GM12865 (cell line): Measurements from ENCODE around the gene DDB1.

Experiments used
- DNase-seq: peaks from one replicate; pipeline ENCODE4 v3.0.0; 2010; ENCODE audit warnings: low read depth
- H3K4me3 ChIP-seq: 2 replicates; pipeline ENCODE4 v1.5.1; 2011; ENCODE audit warnings: mild to moderate bottlenecking, low read depth, low read length, control low read depth
- TF ChIP-seq, protein P1 (sequence below): IDR thresholded peaks from 2 replicates; pipeline ENCODE4 v1.5.1; 2011; ENCODE audit warnings: low read length, control low read depth, low read depth, inconsistent platforms; ENCODE audit not compliant: insufficient read depth; ENCODE audit errors: missing control alignments

The DDB1 gene

DNA sequence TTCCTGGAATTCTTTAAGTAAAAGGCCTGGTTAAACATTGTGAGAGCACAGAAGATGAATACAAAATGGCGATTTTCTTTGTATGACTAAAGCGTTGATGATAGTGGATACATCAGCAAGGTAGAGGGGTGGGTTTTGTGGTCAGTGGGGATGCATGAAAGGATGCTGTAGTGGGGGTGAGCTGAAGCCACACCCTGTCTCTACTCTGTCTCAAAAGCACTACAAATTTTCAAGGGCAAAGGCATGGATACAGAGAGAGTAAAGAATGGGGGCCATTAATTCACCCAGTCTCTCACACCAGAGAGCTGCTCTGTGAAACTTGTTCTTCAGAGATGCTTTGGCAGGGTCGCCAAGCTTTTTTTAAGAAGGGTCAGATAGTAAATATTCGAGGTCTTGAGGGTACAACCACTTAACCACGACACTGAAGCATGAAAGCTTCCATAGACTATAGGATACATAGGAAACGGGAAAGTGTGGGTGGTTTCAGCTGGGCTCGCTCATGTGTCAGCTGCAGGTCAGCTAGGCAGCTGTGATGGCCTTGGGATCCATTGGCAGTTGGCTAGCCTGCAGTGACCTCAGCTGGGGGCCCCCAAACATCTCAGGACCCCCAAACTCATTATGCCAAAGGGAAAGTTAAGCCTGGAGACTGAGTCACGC is 37.6 kb upstream of the DDB1 start:
- DNase-seq, result no peak
- TF ChIP-seq, protein P1, sequence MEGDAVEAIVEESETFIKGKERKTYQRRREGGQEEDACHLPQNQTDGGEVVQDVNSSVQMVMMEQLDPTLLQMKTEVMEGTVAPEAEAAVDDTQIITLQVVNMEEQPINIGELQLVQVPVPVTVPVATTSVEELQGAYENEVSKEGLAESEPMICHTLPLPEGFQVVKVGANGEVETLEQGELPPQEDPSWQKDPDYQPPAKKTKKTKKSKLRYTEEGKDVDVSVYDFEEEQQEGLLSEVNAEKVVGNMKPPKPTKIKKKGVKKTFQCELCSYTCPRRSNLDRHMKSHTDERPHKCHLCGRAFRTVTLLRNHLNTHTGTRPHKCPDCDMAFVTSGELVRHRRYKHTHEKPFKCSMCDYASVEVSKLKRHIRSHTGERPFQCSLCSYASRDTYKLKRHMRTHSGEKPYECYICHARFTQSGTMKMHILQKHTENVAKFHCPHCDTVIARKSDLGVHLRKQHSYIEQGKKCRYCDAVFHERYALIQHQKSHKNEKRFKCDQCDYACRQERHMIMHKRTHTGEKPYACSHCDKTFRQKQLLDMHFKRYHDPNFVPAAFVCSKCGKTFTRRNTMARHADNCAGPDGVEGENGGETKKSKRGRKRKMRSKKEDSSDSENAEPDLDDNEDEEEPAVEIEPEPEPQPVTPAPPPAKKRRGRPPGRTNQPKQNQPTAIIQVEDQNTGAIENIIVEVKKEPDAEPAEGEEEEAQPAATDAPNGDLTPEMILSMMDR, result no peak
- no peak overlapping the region for H3K4me3 ChIP-seq

DNA sequence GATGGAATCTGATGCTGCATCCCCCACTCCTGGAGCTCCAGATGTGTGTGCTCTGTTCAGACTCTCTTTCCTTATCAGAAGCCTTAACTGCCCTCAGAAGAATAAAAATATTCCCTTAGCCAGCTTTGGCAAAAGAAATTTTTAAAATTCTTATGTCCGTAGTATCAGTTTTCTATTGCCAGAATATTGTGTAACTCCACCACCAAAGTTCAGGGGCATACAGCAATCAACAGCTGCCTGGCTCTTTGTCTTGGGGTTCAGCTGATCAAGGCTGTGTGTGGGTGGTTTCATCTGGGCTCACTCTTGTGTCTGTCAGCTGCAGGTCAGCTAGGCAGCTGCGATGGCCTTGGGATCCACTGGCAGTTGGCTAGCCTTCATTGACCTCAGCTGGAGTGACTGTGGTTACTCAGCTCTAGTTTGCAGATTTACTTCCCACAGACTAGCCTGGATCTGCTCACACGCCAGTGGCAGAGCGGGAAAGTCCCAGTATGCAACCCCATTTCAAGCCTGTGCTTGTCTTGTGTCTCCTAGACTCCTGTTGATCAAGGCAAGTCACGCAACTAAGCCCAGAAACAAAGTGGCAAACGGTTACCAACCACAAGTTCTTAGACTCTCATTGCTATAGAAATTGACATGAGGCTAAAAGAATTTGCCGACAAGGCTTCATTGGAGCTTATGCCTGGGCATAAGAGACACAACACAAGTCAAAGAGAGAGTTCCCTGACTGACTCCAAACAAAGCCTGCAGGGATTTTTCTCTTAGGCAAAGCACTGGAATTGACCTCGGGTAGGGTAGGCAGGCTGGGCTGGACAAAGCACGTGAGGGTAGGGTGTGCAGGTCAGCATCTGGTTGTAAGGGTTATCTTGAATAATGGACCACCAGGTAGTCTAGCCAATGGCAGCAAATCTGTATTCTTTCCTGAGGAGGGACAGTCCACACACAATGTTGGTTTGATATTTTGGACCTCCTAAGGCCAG is 36.8 kb upstream of the DDB1 start:
- DNase-seq, result peak; percentile 74
- TF ChIP-seq, protein P1, result no peak
- no peak overlapping the region for H3K4me3 ChIP-seq

DNA sequence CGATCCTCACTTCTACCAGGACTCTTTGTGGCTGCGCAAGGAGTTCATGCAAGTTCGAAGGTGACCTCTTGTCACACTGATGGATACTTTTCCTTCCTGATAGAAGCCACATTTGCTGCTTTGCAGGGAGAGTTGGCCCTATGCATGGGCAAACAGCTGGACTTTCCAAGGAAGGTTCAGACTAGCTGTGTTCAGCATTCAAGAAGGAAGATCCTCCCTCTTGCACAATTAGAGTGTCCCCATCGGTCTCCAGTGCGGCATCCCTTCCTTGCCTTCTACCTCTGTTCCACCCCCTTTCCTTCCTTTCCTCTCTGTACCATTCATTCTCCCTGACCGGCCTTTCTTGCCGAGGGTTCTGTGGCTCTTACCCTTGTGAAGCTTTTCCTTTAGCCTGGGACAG is 35.7 kb upstream of the DDB1 start:
- no peak overlapping the region for H3K4me3 ChIP-seq
- TF ChIP-seq, protein P1, result no peak
- no peak for DNase-seq

DNA sequence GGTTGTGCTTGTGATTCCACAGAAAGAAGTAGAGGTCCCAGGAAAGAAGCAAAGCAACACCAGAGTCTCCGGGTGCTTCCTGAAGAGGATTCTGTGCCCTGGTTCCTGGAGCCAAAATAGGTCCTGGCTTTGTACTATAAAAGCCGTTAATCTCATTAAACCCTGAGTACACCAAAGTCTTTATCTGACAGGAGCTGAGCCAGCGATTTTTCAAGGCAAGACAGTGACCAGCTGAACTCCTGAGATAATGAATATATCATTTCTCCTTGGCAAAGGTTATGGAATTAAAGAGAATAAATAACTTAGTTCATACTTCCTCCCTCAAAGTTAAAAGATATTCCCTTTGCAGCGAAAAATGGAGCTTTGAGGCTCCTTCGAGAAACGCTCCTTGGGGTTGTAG is 34.5 kb upstream of the DDB1 start:
- TF ChIP-seq, protein P1, result no peak
- DNase-seq, result no peak
- no peak overlapping the region for H3K4me3 ChIP-seq

DNA sequence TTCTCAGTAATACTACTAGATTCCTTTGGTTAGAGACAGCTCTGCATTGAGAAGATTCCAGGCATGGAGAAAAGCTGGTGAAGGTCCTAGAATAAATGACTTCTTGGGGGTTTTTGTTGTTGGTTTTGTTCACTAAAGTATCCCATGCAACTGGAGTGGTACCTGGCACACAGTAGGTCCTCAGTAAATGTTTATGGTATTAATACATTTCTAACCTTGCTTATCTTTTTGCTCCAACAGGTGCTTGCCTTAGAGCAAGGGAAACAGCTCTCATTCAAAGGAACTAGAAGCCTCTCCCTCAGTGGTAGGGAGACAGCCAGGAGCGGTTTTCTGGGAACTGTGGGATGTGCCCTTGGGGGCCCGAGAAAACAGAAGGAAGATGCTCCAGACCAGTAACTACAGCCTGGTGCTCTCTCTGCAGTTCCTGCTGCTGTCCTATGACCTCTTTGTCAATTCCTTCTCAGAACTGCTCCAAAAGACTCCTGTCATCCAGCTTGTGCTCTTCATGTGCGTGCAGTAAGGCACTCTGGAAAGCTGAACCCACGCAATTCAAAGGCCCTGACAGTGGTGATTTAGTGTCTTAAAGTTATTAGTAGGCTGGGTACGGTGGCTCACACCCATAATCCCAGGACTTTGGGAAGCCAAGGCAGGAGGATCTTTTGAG is 31.2 kb upstream of the DDB1 start:
- H3K4me3 ChIP-seq, result no peak overlapping the region
- DNase-seq, result no peak
- TF ChIP-seq, protein P1, result no peak

DNA sequence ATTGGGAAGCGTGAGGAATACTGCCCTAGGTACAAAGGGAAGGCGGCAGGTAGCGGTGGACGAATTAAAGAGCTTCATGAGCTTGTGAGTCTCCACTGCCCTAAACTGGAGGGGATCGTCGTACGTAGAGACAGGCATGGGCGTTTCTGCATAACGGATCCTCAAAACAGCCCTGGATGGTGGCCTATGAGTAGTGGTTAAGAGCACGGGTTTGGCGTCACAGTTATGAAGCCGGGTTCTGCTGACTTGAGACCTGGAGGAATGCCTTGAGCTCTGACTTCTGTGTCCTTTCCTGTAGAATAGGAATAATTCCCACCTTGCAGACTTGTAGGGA is 29.6 kb upstream of the DDB1 start:
- TF ChIP-seq, protein P1, result no peak
- H3K4me3 ChIP-seq, result peak overlapping the region; percentile 95
- peak; percentile 56 for DNase-seq
